GM03348 (cell line): Measurements from ENCODE around the gene PDE9A.

Experiments used
- DNase-seq: peaks from one replicate; pipeline ENCODE4 v3.0.0; 2012; ENCODE audit warnings: low spot score

PDE9A gene

GRCh38 chr21:42775123-42775522, 121.7 kb downstream of the PDE9A start:
- DNase-seq: no peak

GRCh38 chr21:42775891-42776290, 122.5 kb downstream of the PDE9A start:
- no peak for DNase-seq

GRCh38 chr21:42777064-42777756, 123.8 kb downstream of the PDE9A start:
- no peak for DNase-seq

GRCh38 chr21:42777757-42778344, 124.4 kb downstream of the PDE9A start:
- DNase-seq: no peak

GRCh38 chr21:42779431-42779861, 126.0 kb downstream of the PDE9A start:
- no peak for DNase-seq

GRCh38 chr21:42780617-42781016, 127.2 kb downstream of the PDE9A start:
- no peak for DNase-seq

- DNase-seq: no peak
Observed at GRCh38 chr21:42781150-42781970, 127.9 kb downstream of the PDE9A start.

- no peak for DNase-seq
Observed at GRCh38 chr21:42781971-42782722, 128.7 kb downstream of the PDE9A start.

- no peak for DNase-seq
Observed at GRCh38 chr21:42782723-42783242, 129.4 kb downstream of the PDE9A start.

GRCh38 chr21:42784276-42784675, 130.9 kb downstream of the PDE9A start:
- no peak for DNase-seq

- DNase-seq: no peak
Observed at GRCh38 chr21:42784896-42785451, 131.6 kb downstream of the PDE9A start.

- DNase-seq: no peak
Observed at GRCh38 chr21:42785666-42786427, 132.4 kb downstream of the PDE9A start.

- no peak for DNase-seq
Observed at GRCh38 chr21:42786884-42787283, 133.5 kb downstream of the PDE9A start.

GRCh38 chr21:42787613-42788012, 134.2 kb downstream of the PDE9A start:
- DNase-seq: no peak

GRCh38 chr21:42790520-42791065, 137.2 kb downstream of the PDE9A start:
- peak; percentile 3 for DNase-seq

GRCh38 chr21:42793774-42794173, 140.4 kb downstream of the PDE9A start:
- DNase-seq: no peak

- DNase-seq: no peak
Observed at GRCh38 chr21:42794551-42794950, 141.1 kb downstream of the PDE9A start.

GRCh38 chr21:42796327-42797062, 143.1 kb downstream of the PDE9A start:
- DNase-seq: no peak

- DNase-seq: no peak
Observed at GRCh38 chr21:42797522-42797921, 144.1 kb downstream of the PDE9A start.

- no peak for DNase-seq
Observed at GRCh38 chr21:42798106-42798505, 144.7 kb downstream of the PDE9A start.
